ENCODE measurements around the gene RCBTB2. TPM values are rescaled to one million over a fixed set of nuclear protein-coding genes. Genes with fewer than 3 reads are reported as not detected.

RCBTB2 gene
- total and polyA plus RNA-seq, 2 experiments from 2014 or later: 8.0 to 9.1 TPM

- H3K79me2 ChIP-seq (ENCODE audit: insufficient read depth): no peaks in the 10 kb centered on the region
- TF ChIP-seq EZH2 (IDR thresholded peaks at IDR 0.05; ENCODE audit: insufficient read depth, poor library complexity, severe bottlenecking): no peak
- TF ChIP-seq EZH2phosphoT487 (IDR thresholded peaks at IDR 0.05; ENCODE audit: insufficient read depth, low read depth): no peak
- WGBS, 2 experiments (ENCODE audit: low coverage in 1 of 2, low lambda C conversion rate in 2 of 2, missing lambda C conversion rate in 2 of 2): 75 to 79% methylated on average over 6 of the region's 6 CpGs
- no peaks in the 10 kb centered on the region for H4K20me1 ChIP-seq (ENCODE audit: insufficient read depth)
- H3K4me2 ChIP-seq (ENCODE audit: unreplicated experiment): no peak overlapping the region
- no peaks in the 10 kb centered on the region for H3K4me1 ChIP-seq (ENCODE audit: insufficient read depth)
- H3F3A ChIP-seq (ENCODE audit: insufficient read depth): no peaks in the 10 kb centered on the region
- H3K27me3 ChIP-seq (replicated peaks; ENCODE audit: insufficient read depth): no peaks in the 10 kb centered on the region
- DNase-seq: no peak
- H3K36me3 ChIP-seq (ENCODE audit: low read depth): no peaks in the 10 kb centered on the region
- H2AFZ ChIP-seq: no peak overlapping the region
- H3K9me3 ChIP-seq (ENCODE audit: low read depth): no peaks in the 10 kb centered on the region
- H3K9me2 ChIP-seq (ENCODE audit: insufficient read depth): no peaks in the 10 kb centered on the region
- H3K9ac ChIP-seq: no peak overlapping the region
- in situ Hi-C loops (cut with MboI): no loop called here
- no peak overlapping the region for H3K4me3 ChIP-seq
- H3K27ac ChIP-seq: no peak overlapping the region
These were observed 17.1 kb downstream of the RCBTB2 start for GRCh38 chr13:48515732-48516131.

- in situ Hi-C loops (cut with MboI): no loop called here
- no peaks in the 10 kb centered on the region for H3K36me3 ChIP-seq (ENCODE audit: low read depth)
- no peaks in the 10 kb centered on the region for H4K20me1 ChIP-seq (ENCODE audit: insufficient read depth)
- no peaks in the 10 kb centered on the region for H3K9me2 ChIP-seq (ENCODE audit: insufficient read depth)
- no peak overlapping the region for H3K9ac ChIP-seq
- TF ChIP-seq EZH2 (IDR thresholded peaks at IDR 0.05; ENCODE audit: insufficient read depth, poor library complexity, severe bottlenecking) (no peak), EZH2phosphoT487 (IDR thresholded peaks at IDR 0.05; ENCODE audit: insufficient read depth, low read depth) (no peak)
- H3K9me3 ChIP-seq (ENCODE audit: low read depth): no peaks in the 10 kb centered on the region
- 96 to 97% methylated on average over 4 of the region's 4 CpGs for WGBS, 2 experiments (ENCODE audit: low coverage in 1 of 2, low lambda C conversion rate in 2 of 2, missing lambda C conversion rate in 2 of 2)
- DNase-seq: no peak
- H3K27ac ChIP-seq: no peak overlapping the region
- no peaks in the 10 kb centered on the region for H3K79me2 ChIP-seq (ENCODE audit: insufficient read depth)
- no peaks in the 10 kb centered on the region for H3K27me3 ChIP-seq (replicated peaks; ENCODE audit: insufficient read depth)
- no peaks in the 10 kb centered on the region for H3K4me1 ChIP-seq (ENCODE audit: insufficient read depth)
- no peak overlapping the region for H2AFZ ChIP-seq
- no peaks in the 10 kb centered on the region for H3F3A ChIP-seq (ENCODE audit: insufficient read depth)
- H3K4me2 ChIP-seq (ENCODE audit: unreplicated experiment): no peak overlapping the region
- H3K4me3 ChIP-seq: no peak overlapping the region
These were observed 18.1 kb downstream of the RCBTB2 start for GRCh38 chr13:48514793-48515192.

GRCh38 chr13:48511621-48512230, 21.2 kb downstream of the RCBTB2 start:
- Histone ChIP-seq H3K4me1 (ENCODE audit: insufficient read depth) (no peaks in the 10 kb centered on the region), H3F3A (ENCODE audit: insufficient read depth) (no peaks in the 10 kb centered on the region), H3K36me3 (ENCODE audit: low read depth) (no peaks in the 10 kb centered on the region), H3K27ac (no peak overlapping the region), H3K4me3 (no peak overlapping the region), H3K9ac (no peak overlapping the region), H3K9me3 (ENCODE audit: low read depth) (no peaks in the 10 kb centered on the region), H3K9me2 (ENCODE audit: insufficient read depth) (no peaks in the 10 kb centered on the region), H3K4me2 (ENCODE audit: unreplicated experiment) (no peak overlapping the region), H2AFZ (no peak overlapping the region), H4K20me1 (ENCODE audit: insufficient read depth) (no peaks in the 10 kb centered on the region), H3K27me3 (replicated peaks; ENCODE audit: insufficient read depth) (no peaks in the 10 kb centered on the region), H3K79me2 (ENCODE audit: insufficient read depth) (no peaks in the 10 kb centered on the region)
- in situ Hi-C loops (cut with MboI): no loop called here
- DNase-seq: no peak
- TF ChIP-seq EZH2phosphoT487 (IDR thresholded peaks at IDR 0.05; ENCODE audit: insufficient read depth, low read depth): no peak
- no peak for TF ChIP-seq EZH2 (IDR thresholded peaks at IDR 0.05; ENCODE audit: insufficient read depth, poor library complexity, severe bottlenecking)
- 95% methylated on average over 10 of the region's 10 CpGs for WGBS, 2 experiments (ENCODE audit: low coverage in 1 of 2, low lambda C conversion rate in 2 of 2, missing lambda C conversion rate in 2 of 2)

DNA sequence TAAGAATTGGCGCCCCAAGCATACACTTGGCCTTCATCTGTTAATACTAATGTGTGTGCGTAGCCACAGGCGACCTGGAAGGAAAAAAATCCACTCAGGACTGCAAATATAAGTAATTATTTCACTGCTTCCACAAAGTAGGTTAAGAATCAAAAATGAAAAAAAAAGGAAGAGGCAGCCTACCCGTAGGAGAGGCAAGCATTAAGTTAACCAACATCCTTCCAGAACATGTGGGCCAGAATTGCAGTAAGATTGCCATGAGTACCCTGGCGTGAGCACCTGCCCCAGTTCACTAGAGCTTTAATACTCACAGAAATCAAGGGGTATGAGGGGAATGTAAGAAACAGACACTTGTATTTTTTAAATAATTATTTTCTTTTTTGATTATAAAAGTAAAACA, 22.2 kb downstream of the RCBTB2 start:
- Histone ChIP-seq H4K20me1 (ENCODE audit: insufficient read depth) (no peaks in the 10 kb centered on the region), H2AFZ (no peak overlapping the region), H3F3A (ENCODE audit: insufficient read depth) (no peaks in the 10 kb centered on the region), H3K36me3 (ENCODE audit: low read depth) (no peaks in the 10 kb centered on the region), H3K9ac (no peak overlapping the region), H3K27ac (no peak overlapping the region), H3K9me3 (ENCODE audit: low read depth) (no peaks in the 10 kb centered on the region), H3K4me3 (no peak overlapping the region), H3K79me2 (ENCODE audit: insufficient read depth) (no peaks in the 10 kb centered on the region), H3K27me3 (replicated peaks; ENCODE audit: insufficient read depth) (no peaks in the 10 kb centered on the region), H3K4me1 (ENCODE audit: insufficient read depth) (no peaks in the 10 kb centered on the region), H3K9me2 (ENCODE audit: insufficient read depth) (no peaks in the 10 kb centered on the region), H3K4me2 (ENCODE audit: unreplicated experiment) (no peak overlapping the region)
- WGBS, 2 experiments (ENCODE audit: low coverage in 1 of 2, low lambda C conversion rate in 2 of 2, missing lambda C conversion rate in 2 of 2): 87 to 88% methylated on average over 5 of the region's 5 CpGs
- in situ Hi-C loops (cut with MboI): no loop called here
- TF ChIP-seq EZH2phosphoT487 (IDR thresholded peaks at IDR 0.05; ENCODE audit: insufficient read depth, low read depth) (no peak), EZH2 (IDR thresholded peaks at IDR 0.05; ENCODE audit: insufficient read depth, poor library complexity, severe bottlenecking) (no peak)
- DNase-seq: no peak

GRCh38 chr13:48508011-48508410, 24.9 kb downstream of the RCBTB2 start:
- Histone ChIP-seq H3F3A (ENCODE audit: insufficient read depth) (no peaks in the 10 kb centered on the region), H3K4me2 (ENCODE audit: unreplicated experiment) (no peak overlapping the region), H2AFZ (no peak overlapping the region), H3K36me3 (ENCODE audit: low read depth) (no peaks in the 10 kb centered on the region), H3K27me3 (replicated peaks; ENCODE audit: insufficient read depth) (no peaks in the 10 kb centered on the region), H3K27ac (no peak overlapping the region), H4K20me1 (ENCODE audit: insufficient read depth) (no peaks in the 10 kb centered on the region), H3K79me2 (ENCODE audit: insufficient read depth) (no peaks in the 10 kb centered on the region), H3K4me1 (ENCODE audit: insufficient read depth) (no peaks in the 10 kb centered on the region), H3K4me3 (no peak overlapping the region), H3K9me2 (ENCODE audit: insufficient read depth) (no peaks in the 10 kb centered on the region), H3K9me3 (ENCODE audit: low read depth) (no peaks in the 10 kb centered on the region), H3K9ac (no peak overlapping the region)
- WGBS, 2 experiments (ENCODE audit: low coverage in 1 of 2, low lambda C conversion rate in 2 of 2, missing lambda C conversion rate in 2 of 2): 95 to 96% methylated on average over 6 of the region's 6 CpGs
- TF ChIP-seq EZH2 (IDR thresholded peaks at IDR 0.05; ENCODE audit: insufficient read depth, poor library complexity, severe bottlenecking) (no peak), EZH2phosphoT487 (IDR thresholded peaks at IDR 0.05; ENCODE audit: insufficient read depth, low read depth) (no peak)
- in situ Hi-C loops (cut with MboI): no loop called here
- DNase-seq: no peak

All from GM23248 (cell line).